Activated CD4-positive, alpha-beta T cell treated with anti-CD3 and anti-CD28 coated beads for 36 hours (primary cell): ENCODE measurements around the gene RNF11. TPM values are rescaled to one million over a fixed set of nuclear protein-coding genes. Genes with fewer than 3 reads are reported as not detected.
"Not testable (repeated sequence)": the region's sequence is repeated elsewhere in the genome, so short reads cannot be mapped to it uniquely, and the experiment has no call there.

Experiments
- ATAC-seq: fragments of 200-7000 bp; cut with Tn5 transposase; one replicate; pipeline ENCODE4 v1.10.0; 2021; ENCODE audit warnings: mild to moderate bottlenecking, moderate library complexity
- CTCF ChIA-PET: fragments of 350-600 bp; sonication (Branson Sonifier 250); formaldehyde crosslinking; loops from one replicate; lab custom pipeline; 2021; ENCODE audit warnings: antibody characterized with exemption; lab: Charles Lee
- POLR2A ChIA-PET: fragments of 350-600 bp; sonication (Branson Sonifier 250); formaldehyde crosslinking; loops from one replicate; lab custom pipeline; 2021; ENCODE audit warnings: antibody characterized with exemption, inconsistent platforms; lab: Charles Lee
- DNase-seq: peaks from one replicate; pipeline ENCODE4 v3.0.0-alpha.2; 2020
- H3K27ac Mint-ChIP-seq: one replicate; pipeline ENCODE4 v1.8.0; 2021; ENCODE audit warnings: mixed read lengths
- H3K27me3 Mint-ChIP-seq: one replicate; pipeline ENCODE4 v1.8.0; 2021; ENCODE audit warnings: mixed read lengths
- H3K36me3 Mint-ChIP-seq: one replicate; pipeline ENCODE4 v1.8.0; 2021; ENCODE audit warnings: low read depth, mixed read lengths
- H3K4me1 Mint-ChIP-seq: one replicate; pipeline ENCODE4 v1.8.0; 2021; ENCODE audit warnings: mixed read lengths
- H3K4me3 Mint-ChIP-seq: one replicate; pipeline ENCODE4 v1.8.0; 2021; ENCODE audit warnings: mild to moderate bottlenecking, moderate library complexity, mixed read lengths
- H3K9me3 Mint-ChIP-seq: one replicate; pipeline ENCODE4 v1.8.0; 2021; ENCODE audit warnings: low read depth, mixed read lengths
- intact Hi-C, 2 experiments: fragments of 100-400 bp; cut with DNase I in 1 of 2; cut with micrococcal nuclease in 1 of 2; formaldehyde crosslinking; loops; one replicate each; pipeline versions ENCODE4 v1.14.2 to v1.15.1; 2022 to 2024; cut with DNase I, micrococcal nuclease
- total RNA-seq, 2 experiments: library from RNA; stranded (reverse); gene quantifications; one replicate each; pipeline ENCODE4 v1.2.3, GENCODE V29; 2021

RNF11 gene
- total RNA-seq, 2 experiments from 2014 or later, result 20.6 to 26.0 TPM

- no peak overlapping the region for H3K4me3 Mint-ChIP-seq
- ChIA-PET POLR2A (no interaction called here), CTCF (no interaction called here)
- no peak for DNase-seq
- H3K27ac Mint-ChIP-seq, result no peak overlapping the region
- ATAC-seq, result no peak
- intact Hi-C loops, result loop anchor here in 1 of 2 experiments (5.0 kb wide), 1 partner anchor 87 kb away; no protein-coding TSS in a partner anchor
- no peaks in the 10 kb centered on the region for H3K9me3 Mint-ChIP-seq
- no peaks in the 10 kb centered on the region for H3K36me3 Mint-ChIP-seq
- H3K4me1 Mint-ChIP-seq, result peaks cover 19% of the 10 kb centered on the region
- H3K27me3 Mint-ChIP-seq, result no peaks in the 10 kb centered on the region
These were observed 25.4 kb upstream of the RNF11 start for GRCh38 chr1:51210676-51211075.

GRCh38 chr1:51214615-51215131 is 21.4 kb upstream of the RNF11 start:
- Mint-ChIP-seq H3K27me3 (no peaks in the 10 kb centered on the region), H3K9me3 (no peaks in the 10 kb centered on the region), H3K27ac (peak overlapping the region; percentile 59), H3K4me1 (peaks cover 22% of the 10 kb centered on the region), H3K4me3 (no peak overlapping the region), H3K36me3 (no peaks in the 10 kb centered on the region)
- DNase-seq (peak; percentile 15), ATAC-seq (peak; percentile 72)
- CTCF ChIA-PET, result interaction anchor here (3.5 kb wide), 1 partner anchor 25 kb away, joined by 11 read pairs; no protein-coding TSS in a partner anchor
- POLR2A ChIA-PET, result no interaction called here
- intact Hi-C loops, result loop anchor here in 1 of 2 experiments (5.0 kb wide), 1 partner anchor 83 kb away; no protein-coding TSS in a partner anchor

GRCh38 chr1:51215169-51215568 is 20.9 kb upstream of the RNF11 start:
- ATAC-seq, result peak; percentile 23
- intact Hi-C loops, result no loop called here
- no peaks in the 10 kb centered on the region for H3K27me3 Mint-ChIP-seq
- ChIA-PET CTCF (interaction anchor here (3.5 kb wide), 1 partner anchor 26 kb away, joined by 11 read pairs; no protein-coding TSS in a partner anchor), POLR2A (interaction anchor here (0.5 kb wide), 1 partner anchor 19 kb away, joined by 3 read pairs; no protein-coding TSS in a partner anchor)
- H3K4me3 Mint-ChIP-seq, result no peak overlapping the region
- H3K4me1 Mint-ChIP-seq, result peaks cover 22% of the 10 kb centered on the region
- DNase-seq, result no peak
- H3K27ac Mint-ChIP-seq, result peak overlapping the region; percentile 59
- H3K9me3 Mint-ChIP-seq, result no peaks in the 10 kb centered on the region
- no peaks in the 10 kb centered on the region for H3K36me3 Mint-ChIP-seq

- Mint-ChIP-seq H3K27ac (no peak overlapping the region), H3K4me3 (no peak overlapping the region), H3K4me1 (peaks cover 25% of the 10 kb centered on the region), H3K36me3 (no peaks in the 10 kb centered on the region), H3K9me3 (no peaks in the 10 kb centered on the region), H3K27me3 (no peaks in the 10 kb centered on the region)
- ChIA-PET CTCF (interaction anchor here (0.6 to 3.5 kb wide), 4 partner anchors 22 to 33 kb away, joined by 3 to 11 read pairs (median 4); no protein-coding TSS in a partner anchor), POLR2A (interaction anchor here (0.6 kb wide), 1 partner anchor 734 kb away, joined by 7 read pairs; no protein-coding TSS in a partner anchor)
- ATAC-seq (no peak), DNase-seq (no peak)
- intact Hi-C loops, result no loop called here
These were observed 19.4 kb upstream of the RNF11 start for GRCh38 chr1:51216631-51217030.

- no peak overlapping the region for H3K4me3 Mint-ChIP-seq
- H3K27ac Mint-ChIP-seq, result no peak overlapping the region
- DNase-seq (no peak), ATAC-seq (no peak)
- H3K27me3 Mint-ChIP-seq, result no peaks in the 10 kb centered on the region
- intact Hi-C loops, result no loop called here
- no peaks in the 10 kb centered on the region for H3K36me3 Mint-ChIP-seq
- ChIA-PET CTCF (interaction anchor here (0.8 to 3.5 kb wide), 3 partner anchors 21 to 33 kb away, joined by 3 to 11 read pairs (median 5); no protein-coding TSS in a partner anchor), POLR2A (interaction anchor here (0.6 kb wide), 1 partner anchor 733 kb away, joined by 7 read pairs; no protein-coding TSS in a partner anchor)
- H3K4me1 Mint-ChIP-seq, result peaks cover 25% of the 10 kb centered on the region
- no peaks in the 10 kb centered on the region for H3K9me3 Mint-ChIP-seq
These were observed 19.0 kb upstream of the RNF11 start for GRCh38 chr1:51217101-51217500.

GRCh38 chr1:51218570-51218969 is 17.5 kb upstream of the RNF11 start:
- ChIA-PET CTCF (no interaction called here), POLR2A (no interaction called here)
- intact Hi-C loops, result no loop called here
- ATAC-seq (no peak), DNase-seq (no peak)
- Mint-ChIP-seq H3K27ac (no peak overlapping the region), H3K9me3 (no peaks in the 10 kb centered on the region), H3K36me3 (no peaks in the 10 kb centered on the region), H3K4me1 (peaks cover 30% of the 10 kb centered on the region), H3K27me3 (no peaks in the 10 kb centered on the region), H3K4me3 (no peak overlapping the region)

- CTCF ChIA-PET, result no interaction called here
- intact Hi-C loops, result no loop called here
- Mint-ChIP-seq H3K36me3 (no peaks in the 10 kb centered on the region), H3K9me3 (no peaks in the 10 kb centered on the region), H3K27ac (no peak overlapping the region), H3K4me3 (no peak overlapping the region), H3K27me3 (no peaks in the 10 kb centered on the region), H3K4me1 (peaks cover 28% of the 10 kb centered on the region)
- POLR2A ChIA-PET, result no interaction called here
- ATAC-seq, result no peak
- no peak for DNase-seq
These were observed 17.1 kb upstream of the RNF11 start for GRCh38 chr1:51219022-51219421.

GRCh38 chr1:51221529-51221928 is 14.5 kb upstream of the RNF11 start:
- H3K4me3 Mint-ChIP-seq, POLR2A ChIA-PET, CTCF ChIA-PET, H3K27me3 Mint-ChIP-seq, ATAC-seq, H3K9me3 Mint-ChIP-seq, H3K36me3 Mint-ChIP-seq, DNase-seq, intact Hi-C loops, H3K27ac Mint-ChIP-seq, H3K4me1 Mint-ChIP-seq: not testable (repeated sequence)

GRCh38 chr1:51222136-51222787 is 13.8 kb upstream of the RNF11 start:
- peak; percentile 17 for DNase-seq
- no peak overlapping the region for H3K27ac Mint-ChIP-seq
- POLR2A ChIA-PET, result no interaction called here
- no peak overlapping the region for H3K4me3 Mint-ChIP-seq
- no peaks in the 10 kb centered on the region for H3K36me3 Mint-ChIP-seq
- ATAC-seq, result no peak
- intact Hi-C loops, result no loop called here
- peaks cover 9% of the 10 kb centered on the region for H3K4me1 Mint-ChIP-seq
- peaks cover 3% of the 10 kb centered on the region for H3K27me3 Mint-ChIP-seq
- CTCF ChIA-PET, result no interaction called here
- no peaks in the 10 kb centered on the region for H3K9me3 Mint-ChIP-seq

GRCh38 chr1:51222809-51223208 is 13.3 kb upstream of the RNF11 start:
- H3K4me1 Mint-ChIP-seq, result peaks cover 9% of the 10 kb centered on the region
- H3K4me3 Mint-ChIP-seq, result no peak overlapping the region
- ChIA-PET POLR2A (no interaction called here), CTCF (no interaction called here)
- H3K27ac Mint-ChIP-seq, result no peak overlapping the region
- no peaks in the 10 kb centered on the region for H3K9me3 Mint-ChIP-seq
- intact Hi-C loops, result no loop called here
- H3K27me3 Mint-ChIP-seq, result peaks cover 3% of the 10 kb centered on the region
- no peak for DNase-seq
- no peak for ATAC-seq
- H3K36me3 Mint-ChIP-seq, result no peaks in the 10 kb centered on the region

- H3K4me3 Mint-ChIP-seq, result no peak overlapping the region
- H3K27me3 Mint-ChIP-seq, result peaks cover 3% of the 10 kb centered on the region
- peaks cover 9% of the 10 kb centered on the region for H3K4me1 Mint-ChIP-seq
- CTCF ChIA-PET, result interaction anchor here (1.5 kb wide), 1 partner anchor 33 kb away, joined by 3 read pairs; no protein-coding TSS in a partner anchor
- DNase-seq (no peak), ATAC-seq (no peak)
- POLR2A ChIA-PET, result interaction anchor here (0.6 kb wide), 1 partner anchor 89 kb away, joined by 5 read pairs; no protein-coding TSS in a partner anchor
- H3K36me3 Mint-ChIP-seq, result no peaks in the 10 kb centered on the region
- H3K9me3 Mint-ChIP-seq, result no peaks in the 10 kb centered on the region
- intact Hi-C loops, result no loop called here
- no peak overlapping the region for H3K27ac Mint-ChIP-seq
These were observed 11.8 kb upstream of the RNF11 start for GRCh38 chr1:51224255-51224654.
